K562 (cell line): Measurements from ENCODE around the gene ALDH1A2. TPM values are rescaled to one million over a fixed set of nuclear protein-coding genes. Genes with fewer than 3 reads are reported as not detected.

Experiments used
- ARNT ChIP-seq, 2 experiments: fragments of 450-650 bp; IDR thresholded peaks; 2 replicates each; pipeline ENCODE4 v1.6.1; 2016; ENCODE audit warnings: mild to moderate bottlenecking in 1 of 2
- CAMTA2 ChIP-seq: fragments of 250-450 bp; sonication (Bioruptor Pico); conservative IDR thresholded peaks from 2 replicates; pipeline ENCODE4 v1.5.1; 2022
- FOXJ2 ChIP-seq: fragments of 200-800 bp; sonication (Bioruptor generic); IDR thresholded peaks from 2 replicates; pipeline ENCODE4 v1.6.1; 2016; ENCODE audit warnings: missing genetic modification characterization, missing compliant biosample characterization
- GTF2F1 ChIP-seq: IDR thresholded peaks from 2 replicates; pipeline ENCODE4 v1.6.1; 2011; ENCODE audit warnings: low read depth, low read length, improper control_type of control experiment
- HMG20B ChIP-seq: fragments of 250-450 bp; sonication (Bioruptor Pico); IDR thresholded peaks from 2 replicates; pipeline ENCODE4 v1.5.0; 2021; ENCODE audit warnings: mild to moderate bottlenecking
- HNRNPLL ChIP-seq: fragments of 200-400 bp; formaldehyde crosslinking; IDR thresholded peaks from 2 replicates; pipeline ENCODE4 v1.6.1; 2017; ENCODE audit warnings: low read length, low read depth, mild to moderate bottlenecking; ENCODE audit not compliant: poor library complexity, severe bottlenecking
- HSF4 ChIP-seq: fragments of 250-450 bp; sonication (Bioruptor Pico); IDR thresholded peaks from 2 replicates; pipeline ENCODE4 v2.1.2; 2022; ENCODE audit warnings: mild to moderate bottlenecking, moderate library complexity, borderline replicate concordance
- ILK ChIP-seq: fragments of 450-650 bp; IDR thresholded peaks from 2 replicates; pipeline ENCODE4 v1.6.1; 2016; ENCODE audit warnings: missing genetic modification characterization, low read depth, mild to moderate bottlenecking, missing compliant biosample characterization, moderate library complexity, borderline replicate concordance
- KAT7 ChIP-seq: sonication (generic); formaldehyde crosslinking; IDR thresholded peaks from 2 replicates; pipeline ENCODE4 v1.8.0; 2022; ENCODE audit warnings: missing genetic modification reagents, mild to moderate bottlenecking, borderline replicate concordance
- MYBL2 ChIP-seq, 2 experiments: fragments of 450-650 bp in 1 of 2; sonication (generic) in 1 of 2; formaldehyde crosslinking in 1 of 2; IDR thresholded peaks; 2 replicates each; pipeline versions ENCODE4 v1.6.1 to v1.8.1; 2017 to 2022; ENCODE audit warnings: borderline replicate concordance in 1 of 2, inconsistent platforms in 1 of 2, low read depth in 1 of 2, mild to moderate bottlenecking in 1 of 2, missing genetic modification reagents in 1 of 2, moderate library complexity in 1 of 2
- NCOA6 ChIP-seq: fragments of 450-650 bp; IDR thresholded peaks from 2 replicates; pipeline ENCODE4 v1.6.1; 2017; ENCODE audit warnings: mild to moderate bottlenecking
- NEUROD1 ChIP-seq: fragments of 150-350 bp; IDR thresholded peaks from 2 replicates; pipeline ENCODE4 v1.6.1; 2014; ENCODE audit warnings: borderline replicate concordance, low read length, low read depth; ENCODE audit not compliant: partially characterized antibody
- PCBP1 ChIP-seq: fragments of 200-400 bp; formaldehyde crosslinking; IDR thresholded peaks from 2 replicates; pipeline ENCODE4 v1.6.1; 2018; ENCODE audit warnings: mild to moderate bottlenecking, low read depth, low read length; ENCODE audit not compliant: poor library complexity, severe bottlenecking
- SREBF1 ChIP-seq: fragments of 150-350 bp; IDR thresholded peaks from 2 replicates; pipeline ENCODE4 v1.6.1; 2014; ENCODE audit warnings: antibody characterized with exemption, low read depth, low read length, borderline replicate concordance
- STAT5A ChIP-seq: IDR thresholded peaks from 2 replicates; pipeline ENCODE4 v1.6.1; 2012; ENCODE audit warnings: low read length, inconsistent platforms, borderline replicate concordance
- STAT6 ChIP-seq: sonication (generic); formaldehyde crosslinking; IDR thresholded peaks from 2 replicates; pipeline ENCODE4 v1.8.1; 2023; ENCODE audit warnings: mild to moderate bottlenecking, missing genetic modification reagents
- U2AF1 ChIP-seq: fragments of 200-400 bp; formaldehyde crosslinking; optimal IDR thresholded peaks from 2 replicates; pipeline ENCODE3; 2017; ENCODE audit warnings: mild to moderate bottlenecking, low read depth, low read length, moderate library complexity
- ZNF146 ChIP-seq: IDR thresholded peaks from one replicate; pipeline ENCODE4 v1.6.1; 2018; ENCODE audit warnings: missing compliant biosample characterization; ENCODE audit not compliant: unreplicated experiment
- ZNF584 ChIP-seq: fragments of 200-800 bp; sonication (Bioruptor generic); IDR thresholded peaks from 2 replicates; pipeline ENCODE4 v1.6.1; 2016; ENCODE audit warnings: low read depth, mild to moderate bottlenecking, missing genetic modification characterization, missing compliant biosample characterization
- polyA plus RNA-seq, 8 experiments: library from polyadenylated mRNA; depleted of rRNA in 4 of 8; stranded (reverse) in 5 of 8; unstranded in 3 of 8; fragments of >200 nt; fragmentation: Nextera tagmentation in 2 of 8; fragmentation: Illumina TruSeq in 1 of 8; extraction: Ambion mirVana in 2 of 8; extraction: Trizol in 1 of 8; gene quantifications; 2 replicates each; pipeline versions ENCODE4 v1.2.1 to v1.2.3, GENCODE V29; 2011 to 2014; ENCODE audit warnings: inconsistent platforms in 1 of 8, missing spikeins in 1 of 8
- total RNA-seq, 7 experiments: library from RNA; depleted of rRNA in 6 of 7; stranded (reverse); fragments of >200 nt in 6 of 7; fragmentation: Illumina TruSeq in 2 of 7; extraction: Trizol in 2 of 7; gene quantifications; 2 replicates each; pipeline versions ENCODE4 v1.2.1 to v1.2.3, GENCODE V29; 2011 to 2021; ENCODE audit warnings: low replicate concordance in 1 of 7
- TF ChIP-seq, protein P1 (sequence below): IDR thresholded peaks from 2 replicates; pipeline ENCODE4 v1.6.1; 2011; ENCODE audit not compliant: insufficient read length; ENCODE audit errors: extremely low read depth
- TF ChIP-seq, protein P2 (sequence below): fragments of 250-450 bp; sonication (Bioruptor Pico); IDR thresholded peaks from 2 replicates; pipeline ENCODE4 v1.9.0; 2021; ENCODE audit warnings: mild to moderate bottlenecking
- TF ChIP-seq, protein P3 (sequence below): fragments of 200-400 bp; formaldehyde crosslinking; IDR thresholded peaks from 2 replicates; pipeline ENCODE4 v1.6.1; 2017; ENCODE audit warnings: mild to moderate bottlenecking, low read depth, low read length, moderate library complexity

ALDH1A2 gene
- total and polyA plus RNA-seq, 9 of the 15 experiments (the other 6 are each of a cell fraction or from before 2014, with no cell fraction given) = 115 to 393 (median 333) TPM

DNA sequence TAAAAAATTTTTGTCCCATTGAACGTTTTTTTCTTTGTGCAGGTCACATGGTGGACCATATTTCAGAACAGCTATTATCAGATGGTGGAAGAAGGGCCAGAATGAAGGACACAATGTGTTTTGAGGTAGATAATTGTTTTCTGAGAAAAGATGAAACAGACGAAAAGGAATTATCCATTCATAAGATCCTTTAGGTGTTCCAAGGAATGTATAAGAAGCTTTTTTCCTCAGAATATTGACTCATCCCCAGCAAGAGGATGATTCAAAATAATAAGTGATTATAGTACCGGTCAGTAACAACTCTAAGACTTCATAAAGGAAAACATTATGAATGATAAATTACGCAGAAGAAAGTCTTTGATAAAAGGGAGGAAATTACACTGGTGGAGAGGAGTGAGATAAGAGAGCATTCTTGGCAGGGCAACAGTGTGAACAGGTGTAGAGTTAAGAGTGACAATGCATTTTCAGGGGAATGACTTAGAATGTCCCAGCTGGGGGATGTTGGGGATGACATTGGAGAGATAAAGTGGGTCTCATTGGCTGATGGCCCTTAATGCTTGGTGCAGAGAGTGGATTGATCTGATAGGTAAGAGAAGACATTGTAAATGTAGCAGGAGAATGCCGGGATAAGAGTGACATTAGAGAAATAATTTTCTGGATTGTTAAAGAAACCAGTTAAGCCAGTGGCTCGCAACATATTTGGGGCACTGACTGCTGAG, 45.6 kb upstream of the ALDH1A2 start (continued):
- no peak for TF ChIP-seq ILK (tag)
- peak; percentile 72; the same call in 1 of the 2 replicates for TF ChIP-seq ZNF584 (CRISPR knock-in tag)
- TF ChIP-seq, protein P1, sequence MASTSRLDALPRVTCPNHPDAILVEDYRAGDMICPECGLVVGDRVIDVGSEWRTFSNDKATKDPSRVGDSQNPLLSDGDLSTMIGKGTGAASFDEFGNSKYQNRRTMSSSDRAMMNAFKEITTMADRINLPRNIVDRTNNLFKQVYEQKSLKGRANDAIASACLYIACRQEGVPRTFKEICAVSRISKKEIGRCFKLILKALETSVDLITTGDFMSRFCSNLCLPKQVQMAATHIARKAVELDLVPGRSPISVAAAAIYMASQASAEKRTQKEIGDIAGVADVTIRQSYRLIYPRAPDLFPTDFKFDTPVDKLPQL = no peak
- TF ChIP-seq, protein P2, sequence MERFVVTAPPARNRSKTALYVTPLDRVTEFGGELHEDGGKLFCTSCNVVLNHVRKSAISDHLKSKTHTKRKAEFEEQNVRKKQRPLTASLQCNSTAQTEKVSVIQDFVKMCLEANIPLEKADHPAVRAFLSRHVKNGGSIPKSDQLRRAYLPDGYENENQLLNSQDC = no peak
- no peak for TF ChIP-seq STAT6 (CRISPR knock-in tag)
- no peak for TF ChIP-seq U2AF1
- peak; percentile 97 for TF ChIP-seq STAT5A
- no peak for TF ChIP-seq ZNF146 (CRISPR knock-in tag)
- peak; percentile 83; the same call in 1 of the 2 replicates for TF ChIP-seq FOXJ2 (tag)
- TF ChIP-seq NEUROD1 = no peak
- no peak for TF ChIP-seq GTF2F1
- no peak for TF ChIP-seq HMG20B (CRISPR knock-in tag)
- peak; percentile 91 to 92 for TF ChIP-seq ARNT (IDR thresholded peaks at IDR 0.05)
- peak; percentile 66 for TF ChIP-seq MYBL2 (IDR thresholded peaks at IDR 0.05; ENCODE audit: low read depth)
- TF ChIP-seq MYBL2 (CRISPR knock-in tag; IDR thresholded peaks at IDR 0.05; ENCODE audit: borderline replicate concordance) = no peak
- TF ChIP-seq, protein P3, sequence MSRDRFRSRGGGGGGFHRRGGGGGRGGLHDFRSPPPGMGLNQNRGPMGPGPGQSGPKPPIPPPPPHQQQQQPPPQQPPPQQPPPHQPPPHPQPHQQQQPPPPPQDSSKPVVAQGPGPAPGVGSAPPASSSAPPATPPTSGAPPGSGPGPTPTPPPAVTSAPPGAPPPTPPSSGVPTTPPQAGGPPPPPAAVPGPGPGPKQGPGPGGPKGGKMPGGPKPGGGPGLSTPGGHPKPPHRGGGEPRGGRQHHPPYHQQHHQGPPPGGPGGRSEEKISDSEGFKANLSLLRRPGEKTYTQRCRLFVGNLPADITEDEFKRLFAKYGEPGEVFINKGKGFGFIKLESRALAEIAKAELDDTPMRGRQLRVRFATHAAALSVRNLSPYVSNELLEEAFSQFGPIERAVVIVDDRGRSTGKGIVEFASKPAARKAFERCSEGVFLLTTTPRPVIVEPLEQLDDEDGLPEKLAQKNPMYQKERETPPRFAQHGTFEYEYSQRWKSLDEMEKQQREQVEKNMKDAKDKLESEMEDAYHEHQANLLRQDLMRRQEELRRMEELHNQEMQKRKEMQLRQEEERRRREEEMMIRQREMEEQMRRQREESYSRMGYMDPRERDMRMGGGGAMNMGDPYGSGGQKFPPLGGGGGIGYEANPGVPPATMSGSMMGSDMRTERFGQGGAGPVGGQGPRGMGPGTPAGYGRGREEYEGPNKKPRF = no peak
- no peak for TF ChIP-seq HNRNPLL
- no peak for TF ChIP-seq KAT7 (CRISPR knock-in tag)
- no peak for TF ChIP-seq HSF4
- no peak for TF ChIP-seq CAMTA2 (CRISPR knock-in tag)
- 0 out of 2 replicates have a peak, but pooled peaks have one; percentile 41 for TF ChIP-seq NCOA6
- no peak for TF ChIP-seq SREBF1
- TF ChIP-seq PCBP1 = no peak
